Astrocyte (in vitro differentiated cells and primary cell): ENCODE measurements around the gene NOTCH4.

Experiments
- CTCF ChIP-seq: IDR thresholded peaks from 2 replicates; pipeline ENCODE4 v1.5.1; 2011; ENCODE audit warnings: low read depth, mild to moderate bottlenecking, inconsistent platforms, low read length, moderate library complexity; ENCODE audit not compliant: insufficient read depth
- EZH2 ChIP-seq: IDR thresholded peaks from 2 replicates; pipeline ENCODE4 v1.6.1; 2012; ENCODE audit warnings: mild to moderate bottlenecking, low read length, inconsistent platforms; ENCODE audit not compliant: insufficient read depth

- TF ChIP-seq CTCF: no peak
- TF ChIP-seq EZH2: no peak
Measured at GRCh38 chr6:32175711-32176475, 48.0 kb downstream of the NOTCH4 start, which contains the start of gene AGPAT1.
